NCI-H748 (cell line): ENCODE results near the gene GRK1.

Source experiments
- DNase-seq: peaks from one replicate; lab custom pipeline; 2025; ENCODE audit not compliant: unreplicated experiment; lab: John Stamatoyannopoulos, UW

The GRK1 gene

DNA sequence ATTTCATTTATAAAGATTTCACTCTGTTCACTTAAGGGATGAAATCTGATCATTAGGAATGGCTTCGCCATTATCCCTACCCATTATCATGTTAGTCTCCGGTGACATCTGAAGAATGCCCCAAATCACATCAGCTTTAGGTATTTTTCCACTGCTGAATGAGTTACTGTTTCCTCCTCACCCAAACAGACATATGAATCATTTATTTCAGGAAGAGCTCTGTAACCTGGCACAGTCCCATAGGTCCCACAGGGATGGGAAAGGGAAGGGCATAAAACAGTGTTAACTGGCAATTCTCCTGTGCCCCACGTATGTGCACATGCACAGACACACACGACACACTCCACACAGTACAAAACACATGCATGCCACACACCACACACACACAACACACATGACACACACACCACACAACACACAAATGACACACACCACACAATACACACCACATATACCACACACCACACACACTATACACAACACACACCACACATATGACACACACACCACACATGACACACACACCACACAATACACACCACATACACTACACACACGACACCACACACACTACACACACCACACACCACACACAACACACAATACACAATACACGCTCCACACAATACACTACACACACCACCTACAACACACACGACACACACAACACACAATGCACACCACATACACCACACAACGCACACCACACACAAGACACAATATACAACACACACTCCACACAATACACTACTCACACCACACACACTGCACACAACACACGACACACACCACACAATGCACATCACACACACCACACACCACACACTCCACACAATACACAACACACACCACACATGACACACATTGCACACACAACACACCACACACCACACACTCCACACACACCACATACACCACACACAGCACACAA, 107.4 kb downstream of the GRK1 start:
- DNase-seq, result no peak

DNA sequence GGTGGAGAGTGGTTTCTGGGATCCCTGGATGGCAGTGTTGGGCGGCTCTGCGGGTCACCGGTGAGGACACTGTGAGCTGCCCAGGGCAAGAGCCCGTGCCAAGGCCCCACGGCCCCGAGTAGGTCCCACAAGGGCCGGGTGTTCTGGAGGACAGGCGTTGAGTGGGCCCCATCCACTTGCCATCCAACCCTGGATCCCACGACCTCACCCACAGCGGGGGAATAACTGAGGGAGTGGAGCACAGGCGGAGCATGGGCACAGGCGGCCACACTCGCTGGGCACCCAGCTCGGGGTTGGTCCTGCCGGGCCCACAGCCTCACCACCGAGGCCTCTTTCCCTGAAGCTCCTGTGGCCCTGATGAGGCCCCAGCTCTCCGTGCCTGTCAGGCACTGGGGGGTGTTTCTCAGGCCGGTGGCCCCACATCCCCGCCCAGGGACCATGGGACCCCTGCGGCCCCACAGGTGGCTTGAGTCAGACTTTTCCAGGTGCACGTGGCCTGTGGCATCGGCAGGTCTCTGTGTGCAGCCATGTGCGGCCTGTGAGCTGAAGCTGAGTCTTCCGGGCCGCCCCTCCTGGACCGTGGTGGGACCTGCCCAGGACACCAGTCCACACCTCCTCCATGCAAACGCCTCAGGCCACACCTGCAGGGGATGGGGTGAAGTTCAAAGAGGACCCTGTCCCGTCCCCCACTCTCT, 108.6 kb downstream of the GRK1 start:
- no peak for DNase-seq

DNA sequence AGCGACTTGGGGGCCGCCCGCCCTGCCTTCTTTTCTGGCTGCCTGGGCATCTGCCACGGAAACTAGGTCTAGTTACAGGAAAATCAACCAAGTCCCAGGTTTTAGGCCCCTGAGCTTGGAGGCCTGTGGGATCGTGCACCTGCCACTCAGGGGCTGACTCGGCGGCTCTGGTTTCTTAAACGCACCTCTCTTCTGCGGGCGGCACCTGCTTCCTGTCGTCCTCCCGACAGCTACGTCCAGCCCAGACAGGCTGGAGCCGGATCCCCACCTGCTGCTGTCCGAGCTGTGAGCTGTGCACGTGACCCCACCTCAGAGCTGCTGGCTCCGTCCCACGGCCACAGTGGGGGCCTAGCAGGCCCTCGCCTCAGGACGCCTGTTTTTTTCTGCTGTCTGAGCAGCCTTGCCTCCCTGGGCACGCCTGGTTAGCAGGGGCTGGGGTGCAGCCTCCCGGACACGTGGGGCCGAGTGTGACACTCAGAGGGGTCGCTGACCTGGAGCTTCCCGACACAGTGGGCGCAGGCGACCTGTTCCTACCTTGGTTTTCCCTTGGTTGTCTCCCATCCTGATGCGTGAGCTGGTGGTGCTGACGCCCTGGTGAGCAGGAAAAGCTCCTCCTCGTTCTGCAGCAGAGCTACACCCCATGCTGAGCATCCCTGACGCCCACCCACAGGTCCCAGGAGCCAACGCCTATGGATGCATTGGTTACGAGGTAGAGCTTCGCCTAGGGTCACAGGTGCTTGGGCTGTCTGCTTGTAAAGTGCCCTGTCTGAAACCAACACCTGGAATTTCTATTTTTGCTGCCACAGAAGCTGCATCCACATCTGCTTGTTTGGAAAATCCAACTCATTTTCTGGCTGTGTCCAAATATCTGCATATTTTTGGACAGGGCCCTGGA, 109.5 kb downstream of the GRK1 start:
- peak; percentile 97 for DNase-seq

DNA sequence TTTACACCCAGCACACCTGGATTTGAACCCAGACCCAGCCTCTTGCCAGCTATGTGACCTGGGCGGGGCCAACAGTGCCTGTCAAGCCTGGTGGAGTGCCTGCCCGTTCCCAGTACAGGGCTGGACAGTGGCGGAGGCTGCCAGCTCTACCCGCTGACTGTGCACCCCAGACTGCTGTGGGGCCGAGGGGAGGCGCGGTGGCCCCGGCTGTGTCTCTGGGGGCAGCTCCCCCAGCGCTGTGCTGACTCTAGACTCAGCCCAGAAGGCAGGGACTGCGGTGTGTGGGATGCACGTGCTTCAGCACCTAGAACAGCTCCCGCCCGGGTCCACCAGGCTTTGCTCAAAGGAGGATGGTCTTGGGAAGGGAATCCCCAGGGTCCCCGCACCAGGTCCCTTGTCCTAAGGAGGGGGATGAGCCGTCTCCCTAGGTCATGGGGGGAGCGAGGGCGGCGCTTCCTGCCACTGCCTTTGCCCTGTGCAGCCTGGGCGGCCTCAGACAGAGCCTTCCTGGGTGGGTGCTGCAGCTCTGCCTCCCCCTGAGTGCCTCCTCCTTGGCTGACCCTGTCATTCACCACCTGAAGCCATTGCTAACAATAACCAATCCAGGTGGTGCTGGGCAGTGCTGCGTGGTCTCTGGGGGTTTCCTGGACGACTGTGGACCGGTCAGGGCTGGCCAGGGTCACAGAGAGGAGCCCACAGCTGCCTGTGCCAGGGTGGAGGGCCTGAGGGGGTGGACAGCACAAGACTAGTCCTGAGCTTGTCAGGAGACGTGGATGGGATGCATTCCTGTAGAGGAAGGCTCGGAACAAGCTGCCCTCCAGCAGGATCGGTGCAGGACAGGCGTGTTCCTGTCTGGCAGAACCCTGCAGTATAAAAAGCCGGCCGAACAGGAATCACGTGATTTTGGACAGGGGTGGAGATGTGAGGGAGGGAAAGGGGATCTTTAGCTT, 110.6 kb downstream of the GRK1 start:
- no peak for DNase-seq

DNA sequence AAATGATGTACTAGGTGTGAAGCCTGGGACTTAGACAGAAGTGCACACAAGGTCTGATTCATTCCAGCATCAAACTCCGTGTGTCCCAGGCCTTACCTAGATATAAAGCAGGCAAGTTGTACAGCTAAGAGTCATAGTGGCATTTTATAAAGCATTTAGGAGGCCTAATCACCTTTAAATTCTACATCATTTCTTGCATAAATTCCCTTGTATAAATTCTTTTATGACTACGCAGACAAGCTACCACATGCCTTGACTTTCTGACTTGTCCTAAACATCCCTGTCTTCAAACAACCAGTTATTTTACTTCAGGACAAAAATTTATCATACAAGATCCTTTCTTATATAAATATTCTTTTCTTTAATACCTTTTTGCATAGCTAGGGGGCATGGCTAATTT, 114.6 kb downstream of the GRK1 start:
- no peak for DNase-seq

DNA sequence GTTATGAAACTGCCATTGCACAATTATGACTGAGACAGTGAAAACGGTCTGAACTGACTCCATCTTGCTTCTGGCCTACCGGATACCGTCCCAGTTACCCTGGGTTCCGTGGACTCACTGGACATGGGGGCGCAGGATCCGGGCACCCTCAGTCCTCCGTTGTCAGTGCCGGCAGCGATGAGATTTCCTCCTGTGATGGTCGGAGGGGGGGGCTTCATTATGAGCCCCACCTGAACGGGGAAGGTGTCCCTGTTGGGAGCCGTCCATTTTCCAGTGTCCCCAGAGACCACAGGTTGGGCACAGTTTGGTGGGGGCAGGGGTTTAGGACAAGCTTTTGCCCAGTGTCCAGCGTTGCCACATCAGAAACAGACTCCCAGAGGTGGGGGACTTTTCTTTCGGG, 115.5 kb downstream of the GRK1 start:
- DNase-seq, result no peak

DNA sequence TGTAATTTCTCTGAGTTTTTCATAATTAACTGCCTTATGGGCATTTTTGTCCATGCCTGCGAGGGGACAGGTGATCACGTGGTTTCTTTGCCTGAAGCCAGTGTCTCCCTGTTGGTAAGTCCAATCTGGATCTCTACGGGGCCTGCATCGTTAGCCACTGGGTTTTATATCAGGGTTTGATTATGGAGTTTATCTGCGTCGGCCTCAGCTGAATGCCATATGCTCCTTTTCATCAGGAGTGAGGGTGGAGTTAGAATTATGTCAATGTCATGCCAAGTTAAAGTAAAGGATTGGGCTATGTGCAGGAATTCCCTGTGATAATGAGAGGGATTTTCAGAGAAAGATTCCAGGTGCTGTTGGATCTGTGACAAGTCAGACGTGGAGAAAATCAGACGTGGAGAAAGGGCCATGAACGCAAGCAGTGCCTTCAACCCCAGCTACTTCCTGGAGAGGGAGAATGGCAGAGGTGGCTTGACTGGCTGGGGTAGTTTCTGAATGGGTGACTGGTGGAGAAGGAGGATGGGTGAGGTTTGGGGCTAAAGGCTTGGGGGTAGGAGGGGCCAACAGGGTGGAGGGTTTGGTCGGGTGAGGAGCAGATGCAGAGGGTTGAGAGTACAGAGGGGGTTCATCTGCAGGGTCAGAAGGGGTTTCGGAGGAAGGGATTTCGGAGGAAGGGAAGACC, 116.3 kb downstream of the GRK1 start:
- DNase-seq, result no peak

DNA sequence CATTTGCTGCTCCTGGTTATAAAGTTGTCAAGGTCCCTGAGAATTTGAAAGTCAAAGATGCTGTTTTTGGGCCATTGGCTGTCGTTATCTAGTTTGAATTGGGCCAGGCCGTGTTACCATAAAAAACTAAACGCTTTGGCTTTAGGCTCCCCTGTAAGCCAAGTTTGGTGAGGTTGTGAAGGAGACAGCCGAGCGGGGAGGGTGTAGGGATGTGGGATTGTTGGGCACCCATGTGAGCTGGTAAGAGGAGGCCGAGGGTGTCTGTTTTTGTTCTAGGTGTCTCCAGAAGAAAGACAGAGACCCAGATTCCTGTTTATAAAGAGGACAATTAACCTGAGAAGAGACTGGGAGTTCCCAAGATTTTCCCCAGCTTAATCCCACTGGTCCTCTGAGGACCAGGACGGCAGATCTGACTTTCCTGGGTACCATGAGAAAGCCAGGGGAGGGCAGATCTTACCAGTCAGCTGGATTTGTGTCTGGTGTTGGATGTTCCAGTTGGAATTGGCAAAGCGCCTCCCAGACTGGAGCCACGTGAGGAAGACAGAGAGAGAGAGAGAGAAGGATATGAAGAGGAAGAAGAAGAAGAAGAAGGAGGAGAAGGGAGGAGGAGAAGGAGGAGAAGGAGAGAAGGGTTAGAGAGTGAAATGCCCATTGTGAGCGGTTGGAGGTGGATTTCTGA, 117.1 kb downstream of the GRK1 start:
- DNase-seq, result no peak

DNA sequence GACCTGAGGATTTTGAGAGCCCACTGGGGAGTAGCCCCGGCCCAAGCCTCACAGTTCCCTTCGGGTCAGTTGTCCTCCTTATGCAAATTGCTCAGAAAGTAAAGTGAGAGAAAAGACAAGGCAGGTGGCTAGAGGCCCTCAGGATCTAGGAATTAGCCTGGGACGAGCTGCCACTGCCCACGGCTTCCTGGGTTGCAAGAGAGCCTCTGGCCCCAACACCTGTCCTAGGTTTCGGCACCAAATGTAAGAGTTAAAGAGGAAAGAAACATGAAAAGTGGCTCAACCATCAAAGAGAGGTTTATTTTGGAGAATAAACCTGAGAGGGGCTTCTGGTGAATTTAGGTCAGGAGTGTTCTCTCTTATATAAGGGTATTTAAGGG, 117.6 kb downstream of the GRK1 start:
- DNase-seq, result no peak

DNA sequence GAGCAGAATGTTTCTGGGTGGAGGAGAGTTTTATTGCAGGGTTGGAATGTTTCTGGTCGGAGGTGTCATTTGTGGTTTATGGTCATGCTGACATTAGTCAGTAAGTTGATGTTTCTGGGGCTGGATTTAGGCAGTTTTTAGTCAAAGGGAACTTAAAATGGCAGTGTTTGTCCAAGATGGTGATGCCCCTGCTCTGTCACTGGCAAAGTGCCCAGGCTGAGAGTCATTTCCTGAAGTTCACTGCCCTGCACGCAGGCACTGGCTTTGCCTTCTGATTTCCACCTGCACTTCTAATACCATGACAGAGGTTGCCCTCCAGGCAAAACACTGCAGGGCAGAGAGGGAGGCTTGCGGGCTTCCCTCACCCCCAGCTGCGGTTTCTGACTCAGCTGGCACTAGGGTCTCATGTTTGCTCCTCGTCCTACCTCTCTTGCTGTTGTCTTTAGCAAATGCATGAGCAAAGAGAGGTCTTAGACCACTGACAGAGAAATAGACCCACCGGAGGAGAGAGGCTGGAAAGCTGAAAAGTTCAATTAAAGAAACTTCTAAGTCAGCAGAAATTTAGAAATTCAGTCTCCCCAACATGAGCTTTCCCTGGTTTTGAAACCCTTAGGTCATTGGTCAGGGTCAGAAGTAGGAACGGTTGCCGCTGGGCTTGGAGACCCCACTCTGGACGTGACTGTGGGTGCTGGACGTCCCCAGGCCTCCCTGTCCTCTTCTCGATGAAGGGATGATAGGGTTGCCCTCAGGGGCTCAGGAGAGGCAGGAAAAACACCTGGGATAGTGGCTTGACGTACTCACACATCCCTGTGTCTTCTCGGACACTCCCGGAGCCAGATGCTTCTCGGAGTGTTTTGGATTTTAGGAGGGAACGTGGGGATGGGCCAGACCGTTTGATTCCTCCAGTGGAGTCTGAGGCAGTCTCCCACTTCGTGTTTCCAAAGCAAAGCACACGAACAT, 118.3 kb downstream of the GRK1 start:
- no peak for DNase-seq

DNA sequence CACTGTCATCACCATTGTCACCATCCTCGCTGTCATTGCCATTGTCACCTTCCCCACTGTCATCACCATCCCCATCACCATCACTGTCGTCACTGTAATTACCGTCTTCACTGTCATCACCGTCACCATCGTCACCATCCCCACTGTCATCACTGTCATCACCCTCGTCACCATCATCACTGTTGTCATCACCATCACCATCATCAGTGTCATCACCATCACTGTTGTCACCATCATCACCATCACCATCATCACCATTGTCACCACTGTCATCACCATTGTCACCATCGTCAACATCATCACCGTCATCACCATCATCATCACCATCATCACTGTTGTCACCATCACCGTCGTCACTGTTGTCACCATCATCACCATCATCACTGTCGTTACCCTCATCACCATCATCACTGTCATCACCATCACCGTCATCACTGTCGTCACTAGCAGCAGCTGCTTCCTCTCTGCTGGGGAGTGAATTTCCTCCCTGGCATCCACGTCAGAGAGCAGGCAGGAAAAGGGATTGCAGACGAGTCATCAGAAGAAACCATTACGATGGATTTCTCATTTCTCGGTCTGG, 119.3 kb downstream of the GRK1 start:
- DNase-seq, result no peak
